Osteoblast (primary cell): ENCODE data around the gene PLCH2. TPM values are rescaled to one million over a fixed set of nuclear protein-coding genes. Genes with fewer than 3 reads are reported as not detected.

Experiments
- DNase-seq: peaks from one replicate; pipeline ENCODE4 v3.0.0; 2011; ENCODE audit warnings: low spot score, mixed read lengths; ENCODE audit not compliant: insufficient read length; ENCODE audit errors: missing footprints
- H2AFZ ChIP-seq: 2 replicates; pipeline ENCODE4 v1.6.0; 2011; ENCODE audit warnings: mild to moderate bottlenecking, low read length
- H3K27ac ChIP-seq: 2 replicates; pipeline ENCODE4 v1.5.1; 2011; ENCODE audit warnings: mild to moderate bottlenecking, low read depth, low read length, moderate library complexity
- H3K27me3 ChIP-seq: 2 replicates; pipeline ENCODE4 v1.6.0; 2012; ENCODE audit warnings: mild to moderate bottlenecking, control low read depth, inconsistent platforms, low read length, moderate library complexity; ENCODE audit not compliant: insufficient read depth
- H3K36me3 ChIP-seq: 2 replicates; pipeline ENCODE4 v1.5.1; 2011; ENCODE audit warnings: mild to moderate bottlenecking, low read length, control low read depth, moderate library complexity; ENCODE audit not compliant: insufficient read depth
- H3K4me1 ChIP-seq: 2 replicates; pipeline ENCODE4 v1.5.1; 2011; ENCODE audit warnings: mild to moderate bottlenecking, low read length, control low read depth, moderate library complexity; ENCODE audit not compliant: insufficient read depth
- H3K4me2 ChIP-seq: 2 replicates; pipeline ENCODE4 v1.6.0; 2011; ENCODE audit warnings: mild to moderate bottlenecking, low read length; ENCODE audit not compliant: insufficient read depth
- H3K4me3 ChIP-seq: fragments of 200-600 bp; sonication (generic); 3 replicates; pipeline ENCODE4 v1.5.1; 2012; ENCODE audit warnings: mild to moderate bottlenecking, low read length, inconsistent platforms; ENCODE audit not compliant: insufficient read depth
- H3K79me2 ChIP-seq: 2 replicates; pipeline ENCODE4 v1.6.0; 2012; ENCODE audit warnings: mild to moderate bottlenecking, low read length, control low read depth, inconsistent platforms; ENCODE audit not compliant: insufficient read depth
- H3K9me3 ChIP-seq: 2 replicates; pipeline ENCODE4 v1.5.1; 2011; ENCODE audit warnings: low read depth, low read length, control low read depth
- H4K20me1 ChIP-seq: 2 replicates; pipeline ENCODE4 v1.6.0; 2012; ENCODE audit warnings: mild to moderate bottlenecking, low read length, control low read depth; ENCODE audit not compliant: insufficient read depth
- total RNA-seq: library from RNA; depleted of rRNA; stranded (reverse); fragments of >200 nt; gene quantifications from 2 replicates; pipeline ENCODE4 v1.2.3, GENCODE V29; 2012
- TF ChIP-seq, protein P1 (sequence below): IDR thresholded peaks from 2 replicates; pipeline ENCODE4 v1.5.1; 2011; ENCODE audit warnings: mild to moderate bottlenecking, low read depth, low read length, moderate library complexity; ENCODE audit errors: extremely low read depth

Gene PLCH2
- total RNA-seq, 1 donor, result under 0.01 TPM

GRCh38 chr1:2523191-2523890, 47.3 kb downstream of the PLCH2 start:
- peaks cover 4% of the 10 kb centered on the region for H3K27me3 ChIP-seq
- H3K9me3 ChIP-seq, result no peaks in the 10 kb centered on the region
- no peak overlapping the region for H3K4me2 ChIP-seq
- H2AFZ ChIP-seq, result no peak overlapping the region
- H3K79me2 ChIP-seq, result peaks cover 48% of the 10 kb centered on the region
- H4K20me1 ChIP-seq, result peaks cover 44% of the 10 kb centered on the region
- H3K4me3 ChIP-seq, result no peak overlapping the region
- peaks cover 20% of the 10 kb centered on the region for H3K4me1 ChIP-seq
- TF ChIP-seq, protein P1, sequence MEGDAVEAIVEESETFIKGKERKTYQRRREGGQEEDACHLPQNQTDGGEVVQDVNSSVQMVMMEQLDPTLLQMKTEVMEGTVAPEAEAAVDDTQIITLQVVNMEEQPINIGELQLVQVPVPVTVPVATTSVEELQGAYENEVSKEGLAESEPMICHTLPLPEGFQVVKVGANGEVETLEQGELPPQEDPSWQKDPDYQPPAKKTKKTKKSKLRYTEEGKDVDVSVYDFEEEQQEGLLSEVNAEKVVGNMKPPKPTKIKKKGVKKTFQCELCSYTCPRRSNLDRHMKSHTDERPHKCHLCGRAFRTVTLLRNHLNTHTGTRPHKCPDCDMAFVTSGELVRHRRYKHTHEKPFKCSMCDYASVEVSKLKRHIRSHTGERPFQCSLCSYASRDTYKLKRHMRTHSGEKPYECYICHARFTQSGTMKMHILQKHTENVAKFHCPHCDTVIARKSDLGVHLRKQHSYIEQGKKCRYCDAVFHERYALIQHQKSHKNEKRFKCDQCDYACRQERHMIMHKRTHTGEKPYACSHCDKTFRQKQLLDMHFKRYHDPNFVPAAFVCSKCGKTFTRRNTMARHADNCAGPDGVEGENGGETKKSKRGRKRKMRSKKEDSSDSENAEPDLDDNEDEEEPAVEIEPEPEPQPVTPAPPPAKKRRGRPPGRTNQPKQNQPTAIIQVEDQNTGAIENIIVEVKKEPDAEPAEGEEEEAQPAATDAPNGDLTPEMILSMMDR, result no peak
- DNase-seq, result no peak
- no peak overlapping the region for H3K27ac ChIP-seq
- H3K36me3 ChIP-seq, result peaks cover 17% of the 10 kb centered on the region

DNA sequence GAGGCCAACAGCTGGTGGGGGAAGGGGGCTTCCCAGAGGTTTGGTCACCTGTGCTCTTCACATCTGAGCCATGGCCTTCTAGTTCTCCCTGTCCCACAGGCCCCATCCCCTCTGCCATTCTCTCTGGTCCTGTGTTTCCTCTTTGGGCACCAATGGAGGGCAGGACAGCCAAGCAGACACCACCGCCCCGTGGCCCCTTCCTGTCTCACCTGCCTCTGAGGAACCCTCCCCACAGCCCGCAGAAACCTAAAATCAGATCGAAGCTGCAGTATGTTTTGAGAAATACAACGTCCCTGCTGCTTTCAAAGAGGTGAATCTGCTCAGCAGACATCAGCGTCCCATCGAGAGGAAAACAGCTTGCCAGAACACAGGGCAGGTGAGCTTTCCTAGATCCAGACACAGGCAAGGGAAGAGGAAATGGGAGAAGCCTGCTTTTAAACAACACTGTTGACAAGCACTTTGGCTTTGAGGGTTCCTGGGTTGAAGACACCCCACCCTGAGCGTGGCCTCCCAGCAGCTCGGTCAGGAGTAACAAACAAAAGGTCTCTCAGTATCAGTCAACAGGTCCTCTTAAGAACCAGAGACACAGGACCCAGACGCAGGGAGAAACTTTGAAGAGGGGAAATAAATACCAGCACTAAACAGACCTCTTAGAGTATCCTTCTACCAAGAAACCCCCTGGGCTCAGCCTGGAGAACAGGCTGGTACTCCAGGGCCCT, 48.0 kb downstream of the PLCH2 start:
- H2AFZ ChIP-seq, result no peak overlapping the region
- peaks cover 12% of the 10 kb centered on the region for H3K36me3 ChIP-seq
- no peak for DNase-seq
- peaks cover 20% of the 10 kb centered on the region for H3K4me1 ChIP-seq
- peak overlapping the region; percentile 97 for H3K4me2 ChIP-seq
- TF ChIP-seq, protein P1, result no peak
- H3K27ac ChIP-seq, result no peak overlapping the region
- no peak overlapping the region for H3K4me3 ChIP-seq
- H3K27me3 ChIP-seq, result peaks cover 11% of the 10 kb centered on the region
- peaks cover 44% of the 10 kb centered on the region for H4K20me1 ChIP-seq
- peaks cover 48% of the 10 kb centered on the region for H3K79me2 ChIP-seq
- no peaks in the 10 kb centered on the region for H3K9me3 ChIP-seq

DNA sequence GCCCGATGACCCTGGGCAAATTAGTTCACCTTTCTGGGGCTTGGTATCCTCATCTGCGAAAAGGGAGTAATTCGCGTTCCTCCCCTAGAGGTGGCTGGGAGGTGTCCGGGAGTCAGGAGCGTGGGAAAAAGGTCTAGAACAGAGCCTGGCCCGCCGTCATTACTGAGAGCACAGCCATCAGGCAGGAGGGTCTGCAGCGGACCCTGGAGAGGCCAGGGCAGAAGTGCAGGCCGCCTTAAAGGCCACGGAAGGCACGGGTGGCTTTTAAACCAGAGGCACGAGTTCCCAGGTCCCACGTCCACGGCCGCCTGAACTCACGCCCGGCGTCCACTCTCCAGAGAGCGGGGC, 49.5 kb downstream of the PLCH2 start:
- Histone ChIP-seq H3K27ac (peak overlapping the region; percentile 76), H2AFZ (peak overlapping the region; percentile 80)

More for the DNA sequence above, 49.5 kb downstream of the PLCH2 start:
- H3K4me3 ChIP-seq, result peak overlapping the region; percentile 96
- DNase-seq, result no peak
- peaks cover 44% of the 10 kb centered on the region for H4K20me1 ChIP-seq
- peaks cover 16% of the 10 kb centered on the region for H3K27me3 ChIP-seq
- H3K4me1 ChIP-seq, result peaks cover 20% of the 10 kb centered on the region
- H3K79me2 ChIP-seq, result peaks cover 48% of the 10 kb centered on the region
- H3K4me2 ChIP-seq, result peak overlapping the region; percentile 97
- no peaks in the 10 kb centered on the region for H3K9me3 ChIP-seq
- peaks cover 7% of the 10 kb centered on the region for H3K36me3 ChIP-seq
- TF ChIP-seq, protein P1, result no peak
